AG04449 (cell line): ENCODE results near the gene PPL.
"Not testable (repeated sequence)": the region's sequence is repeated elsewhere in the genome, so short reads cannot be mapped to it uniquely, and the experiment has no call there.

Source experiments
- CTCF ChIA-PET: fragments of 350-600 bp; formaldehyde crosslinking; extraction: SDS; loops from one replicate; lab custom pipeline; 2021; ENCODE audit warnings: antibody characterized with exemption; lab: Yijun Ruan, JAX
- POLR2A ChIA-PET: fragments of 400-600, 350-600 bp; formaldehyde crosslinking; extraction: SDS; loops from one replicate; lab custom pipeline; 2020; ENCODE audit warnings: antibody characterized with exemption, inconsistent platforms; lab: Yijun Ruan, JAX
- DNase-seq: peaks from one replicate; pipeline ENCODE4 v3.0.0-alpha.2; 2010; ENCODE audit warnings: low read depth, low spot score
- H3K4me3 ChIP-seq: 2 replicates; pipeline ENCODE4 v1.5.1; 2011; ENCODE audit warnings: low read depth, mild to moderate bottlenecking, control low read depth, low read length
- TF ChIP-seq, protein P1 (sequence below): IDR thresholded peaks from one replicate; pipeline ENCODE4 v1.5.1; 2011; ENCODE audit warnings: mild to moderate bottlenecking, moderate library complexity, low read length, control low read depth, inconsistent platforms; ENCODE audit not compliant: insufficient read depth; ENCODE audit errors: missing control alignments

The PPL gene

GRCh38 chr16:4935241-4935855, 1.6 kb downstream of the PPL start:
- no peak for DNase-seq
- ChIA-PET CTCF (interaction anchor here (0.9 kb wide), 1 partner anchor 21 kb away, joined by 3 read pairs; no protein-coding TSS in a partner anchor), POLR2A (no interaction called here)
- TF ChIP-seq, protein P1, sequence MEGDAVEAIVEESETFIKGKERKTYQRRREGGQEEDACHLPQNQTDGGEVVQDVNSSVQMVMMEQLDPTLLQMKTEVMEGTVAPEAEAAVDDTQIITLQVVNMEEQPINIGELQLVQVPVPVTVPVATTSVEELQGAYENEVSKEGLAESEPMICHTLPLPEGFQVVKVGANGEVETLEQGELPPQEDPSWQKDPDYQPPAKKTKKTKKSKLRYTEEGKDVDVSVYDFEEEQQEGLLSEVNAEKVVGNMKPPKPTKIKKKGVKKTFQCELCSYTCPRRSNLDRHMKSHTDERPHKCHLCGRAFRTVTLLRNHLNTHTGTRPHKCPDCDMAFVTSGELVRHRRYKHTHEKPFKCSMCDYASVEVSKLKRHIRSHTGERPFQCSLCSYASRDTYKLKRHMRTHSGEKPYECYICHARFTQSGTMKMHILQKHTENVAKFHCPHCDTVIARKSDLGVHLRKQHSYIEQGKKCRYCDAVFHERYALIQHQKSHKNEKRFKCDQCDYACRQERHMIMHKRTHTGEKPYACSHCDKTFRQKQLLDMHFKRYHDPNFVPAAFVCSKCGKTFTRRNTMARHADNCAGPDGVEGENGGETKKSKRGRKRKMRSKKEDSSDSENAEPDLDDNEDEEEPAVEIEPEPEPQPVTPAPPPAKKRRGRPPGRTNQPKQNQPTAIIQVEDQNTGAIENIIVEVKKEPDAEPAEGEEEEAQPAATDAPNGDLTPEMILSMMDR: no peak
- no peak overlapping the region for H3K4me3 ChIP-seq

DNA sequence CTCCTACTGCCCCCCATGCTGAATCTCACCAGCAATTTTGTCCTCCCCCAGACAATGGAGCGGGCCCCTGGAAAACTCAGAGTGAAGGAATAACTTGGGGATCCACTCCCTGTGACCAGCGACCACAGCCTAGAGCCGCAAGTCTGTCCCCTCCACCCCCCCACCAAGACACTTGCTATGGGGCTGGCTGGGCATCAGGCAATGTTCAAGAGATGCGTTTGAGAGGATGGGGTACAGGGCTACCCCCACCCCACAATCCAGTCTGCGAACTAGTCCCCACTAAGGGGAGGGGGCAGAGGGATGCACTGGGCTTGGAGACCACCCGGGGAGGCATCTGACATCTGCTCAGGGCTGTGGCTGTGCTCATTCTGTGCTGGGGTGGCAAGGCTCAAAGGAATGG, 2.4 kb downstream of the PPL start:
- no peak for DNase-seq
- ChIA-PET POLR2A (no interaction called here), CTCF (no interaction called here)
- TF ChIP-seq, protein P1: no peak
- no peak overlapping the region for H3K4me3 ChIP-seq

- no peak for DNase-seq
- CTCF ChIA-PET: interaction anchor here (1.0 kb wide), 1 partner anchor 12 kb away, joined by 4 read pairs; no protein-coding TSS in a partner anchor
- no peak overlapping the region for H3K4me3 ChIP-seq
- TF ChIP-seq, protein P1: no peak
- POLR2A ChIA-PET: interaction anchor here (1.8 kb wide), 1 partner anchor 11 kb away, joined by 4 read pairs; no protein-coding TSS in a partner anchor
These were observed 3.0 kb downstream of the PPL start for GRCh38 chr16:4933871-4934395.

DNA sequence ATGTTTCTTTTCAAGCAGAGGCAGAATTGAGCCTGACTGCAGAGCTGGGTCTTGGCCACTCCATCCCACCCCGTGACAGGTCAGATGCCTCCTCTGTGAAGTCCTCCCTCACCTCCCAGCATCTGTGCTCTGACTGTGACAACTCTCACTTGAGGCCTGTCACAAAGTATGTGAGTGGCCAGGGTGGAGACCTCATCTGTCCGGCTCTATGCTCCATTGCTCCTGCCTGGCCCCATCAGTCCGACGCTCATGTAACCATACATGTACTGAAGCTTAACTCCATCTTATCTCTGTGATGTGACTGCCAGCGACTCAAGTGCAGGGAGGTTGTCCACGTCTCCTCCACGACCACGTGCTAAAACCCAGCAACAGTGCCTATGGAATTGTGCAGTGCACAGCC, 3.5 kb downstream of the PPL start:
- ChIA-PET CTCF (interaction anchor here (1.0 to 1.4 kb wide), 2 partner anchors 8 to 11 kb away, joined by 4 read pairs; no protein-coding TSS in a partner anchor), POLR2A (interaction anchor here (1.8 kb wide), 1 partner anchor 11 kb away, joined by 4 read pairs; no protein-coding TSS in a partner anchor)
- no peak for DNase-seq
- TF ChIP-seq, protein P1: no peak
- no peak overlapping the region for H3K4me3 ChIP-seq

DNA sequence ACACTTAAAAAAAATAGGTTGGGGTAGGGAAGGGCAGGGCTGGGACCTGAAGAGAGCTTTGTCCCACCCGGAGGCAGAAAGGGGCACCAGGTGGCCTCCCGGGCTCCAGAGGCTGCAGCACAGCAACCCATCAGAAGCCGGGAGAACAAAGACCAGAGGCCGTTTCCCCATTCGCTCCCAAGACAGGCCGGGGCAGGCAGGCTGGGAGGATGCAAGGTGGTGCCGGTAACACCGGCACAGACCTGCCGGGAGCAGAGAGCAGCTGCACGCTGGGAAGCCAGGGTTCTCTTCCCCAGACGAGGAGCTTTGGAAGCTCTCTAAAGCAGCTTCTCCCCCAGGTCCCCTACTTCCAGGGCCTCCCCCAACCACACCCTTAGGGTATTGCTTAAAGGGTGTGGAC, 5.6 kb downstream of the PPL start:
- ChIA-PET CTCF (interaction anchor here (1.3 kb wide), 1 partner anchor 25 kb away, joined by 5 read pairs; no protein-coding TSS in a partner anchor), POLR2A (no interaction called here)
- no peak overlapping the region for H3K4me3 ChIP-seq
- DNase-seq: no peak
- TF ChIP-seq, protein P1: no peak

DNA sequence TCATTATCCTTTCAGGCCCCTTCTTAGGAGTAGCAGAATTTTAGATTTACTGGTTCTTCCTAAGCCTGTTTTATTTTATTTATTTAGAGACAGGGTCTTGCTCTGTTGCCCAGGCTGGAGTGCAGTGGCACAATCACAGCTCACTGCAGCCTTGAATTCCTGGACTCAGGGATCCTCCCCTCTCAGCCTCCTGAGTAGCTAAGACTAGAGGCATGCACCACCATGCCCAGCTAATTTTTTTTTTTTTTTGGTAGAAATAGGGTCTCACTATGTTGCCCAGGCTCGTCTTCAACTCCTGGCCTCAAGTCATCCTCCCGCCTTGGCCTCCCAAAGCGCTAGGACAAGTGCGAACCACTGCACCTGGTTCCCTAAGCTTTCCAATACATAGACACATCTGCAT, 7.3 kb downstream of the PPL start:
- POLR2A ChIA-PET, H3K4me3 ChIP-seq, DNase-seq, CTCF ChIA-PET: not testable (repeated sequence)
